ENCODE data around the gene CYP1A1.
"Not testable (repeated sequence)": the region's sequence is repeated elsewhere in the genome, so short reads cannot be mapped to it uniquely, and the experiment has no call there.

CYP1A1 gene

DNA sequence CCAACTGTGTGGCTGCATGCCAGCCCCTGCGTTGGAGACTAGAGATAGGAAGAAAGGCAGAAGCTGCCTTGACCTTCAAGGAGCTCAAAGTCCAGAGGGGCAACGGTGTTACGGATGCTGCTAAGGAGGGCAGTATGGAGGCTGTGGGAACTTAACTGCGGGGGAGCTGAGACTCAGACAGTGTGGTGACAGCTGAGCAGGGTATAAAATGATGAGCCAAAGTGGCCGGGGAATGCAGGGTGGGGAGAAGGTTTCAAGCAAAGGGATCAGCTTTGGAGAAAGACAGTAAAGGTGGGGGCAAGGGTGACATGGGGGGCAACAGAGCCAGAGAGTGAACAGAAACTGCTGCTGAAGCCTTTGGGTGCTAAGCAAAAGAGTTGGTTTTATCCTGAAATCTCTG lies 17.1 kb upstream of the CYP1A1 start:
- H3K4me2 ChIP-seq (ENCODE audit: low read length): no peak overlapping the region
- no peaks in the 10 kb centered on the region for H3K79me2 ChIP-seq (ENCODE audit: insufficient read depth, low read length)
- H3K9ac ChIP-seq (ENCODE audit: low read length): no peak overlapping the region
- no peaks in the 10 kb centered on the region for H3K27me3 ChIP-seq (ENCODE audit: insufficient read depth, low read length)
- no peaks in the 10 kb centered on the region for H3K9me2 ChIP-seq (ENCODE audit: low read depth, low read length)
- H4K20me1 ChIP-seq (ENCODE audit: insufficient read depth, low read length): no peaks in the 10 kb centered on the region
- no peaks in the 10 kb centered on the region for H3F3A ChIP-seq (ENCODE audit: insufficient read depth, low read length)
- peaks cover 3% of the 10 kb centered on the region; the same call in 1 of the 2 replicates for H3K36me3 ChIP-seq (ENCODE audit: insufficient read depth, low read length)
- H3K4me1 ChIP-seq (ENCODE audit: insufficient read depth, low read length, severe bottlenecking): no peaks in the 10 kb centered on the region
- no peak overlapping the region for H3K27ac ChIP-seq (ENCODE audit: low read depth, low read length, poor library complexity, severe bottlenecking)
- peaks cover 7% of the 10 kb centered on the region for H3K9me3 ChIP-seq (ENCODE audit: low read length)
- no peak overlapping the region for H3K4me3 ChIP-seq (ENCODE audit: low read depth, low read length, poor library complexity, severe bottlenecking)
- TF ChIP-seq CTCF (IDR thresholded peaks at IDR 0.05; ENCODE audit: low read length): no peak
- TF ChIP-seq EZH2 (IDR thresholded peaks at IDR 0.05; ENCODE audit: borderline replicate concordance, low read length): no peak
- no peak overlapping the region for H2AFZ ChIP-seq (ENCODE audit: low read length)

GRCh38 chr15:74738239-74738638 lies 12.9 kb upstream of the CYP1A1 start:
- H3K9me3 ChIP-seq (ENCODE audit: low read length); H3K4me3 ChIP-seq (ENCODE audit: low read depth, low read length, poor library complexity, severe bottlenecking); H2AFZ ChIP-seq (ENCODE audit: low read length); H3K9me2 ChIP-seq (ENCODE audit: low read depth, low read length); H4K20me1 ChIP-seq (ENCODE audit: insufficient read depth, low read length); H3K9ac ChIP-seq (ENCODE audit: low read length); H3K4me1 ChIP-seq (ENCODE audit: insufficient read depth, low read length, severe bottlenecking); H3F3A ChIP-seq (ENCODE audit: insufficient read depth, low read length); H3K27ac ChIP-seq (ENCODE audit: low read depth, low read length, poor library complexity, severe bottlenecking); H3K36me3 ChIP-seq (ENCODE audit: insufficient read depth, low read length); H3K27me3 ChIP-seq (ENCODE audit: insufficient read depth, low read length); H3K79me2 ChIP-seq (ENCODE audit: insufficient read depth, low read length); H3K4me2 ChIP-seq (ENCODE audit: low read length): not testable (repeated sequence)

DNA sequence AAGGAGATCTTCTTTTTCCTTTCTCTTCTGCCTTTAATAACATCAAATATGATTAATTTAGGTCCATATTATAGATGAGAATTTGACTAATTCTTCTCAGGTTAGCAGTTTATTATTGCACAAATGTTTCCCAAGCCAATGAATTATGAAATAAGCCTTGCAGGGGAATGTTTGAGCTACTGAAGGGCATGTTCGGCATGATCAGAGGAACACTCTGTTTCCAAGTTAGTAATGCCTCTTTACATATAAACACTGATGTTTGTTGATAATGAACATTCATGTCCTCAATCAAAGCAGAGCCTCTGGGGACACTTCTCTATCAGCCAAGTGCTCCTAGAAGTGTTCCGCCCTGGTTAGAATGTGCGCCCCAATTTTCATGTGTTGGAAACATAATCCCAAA lies 10.0 kb upstream of the CYP1A1 start:
- Histone ChIP-seq H3F3A (ENCODE audit: insufficient read depth, low read length) (no peaks in the 10 kb centered on the region), H3K4me1 (ENCODE audit: insufficient read depth, low read length, severe bottlenecking) (no peaks in the 10 kb centered on the region), H3K9me2 (ENCODE audit: low read depth, low read length) (no peaks in the 10 kb centered on the region), H3K79me2 (ENCODE audit: insufficient read depth, low read length) (no peaks in the 10 kb centered on the region), H3K4me2 (ENCODE audit: low read length) (no peak overlapping the region), H3K9me3 (ENCODE audit: low read length) (peaks cover 3% of the 10 kb centered on the region; the same call in 1 of the 2 replicates), H3K27me3 (ENCODE audit: insufficient read depth, low read length) (peaks cover 8% of the 10 kb centered on the region; the same call in 1 of the 2 replicates), H2AFZ (ENCODE audit: low read length) (no peak overlapping the region), H3K36me3 (ENCODE audit: insufficient read depth, low read length) (no peaks in the 10 kb centered on the region), H4K20me1 (ENCODE audit: insufficient read depth, low read length) (no peaks in the 10 kb centered on the region), H3K27ac (ENCODE audit: low read depth, low read length, poor library complexity, severe bottlenecking) (no peak overlapping the region), H3K9ac (ENCODE audit: low read length) (no peak overlapping the region), H3K4me3 (ENCODE audit: low read depth, low read length, poor library complexity, severe bottlenecking) (no peak overlapping the region)
- TF ChIP-seq EZH2 (IDR thresholded peaks at IDR 0.05; ENCODE audit: borderline replicate concordance, low read length) (no peak), CTCF (IDR thresholded peaks at IDR 0.05; ENCODE audit: low read length) (no peak)

GRCh38 chr15:74733269-74733668 lies 7.9 kb upstream of the CYP1A1 start:
- no peak overlapping the region for H3K4me2 ChIP-seq (ENCODE audit: low read length)
- no peak overlapping the region for H2AFZ ChIP-seq (ENCODE audit: low read length)
- no peak overlapping the region for H3K9ac ChIP-seq (ENCODE audit: low read length)
- H3K9me2 ChIP-seq (ENCODE audit: low read depth, low read length): no peaks in the 10 kb centered on the region
- H3K27ac ChIP-seq (ENCODE audit: low read depth, low read length, poor library complexity, severe bottlenecking): no peak overlapping the region
- TF ChIP-seq EZH2 (IDR thresholded peaks at IDR 0.05; ENCODE audit: borderline replicate concordance, low read length) (no peak), CTCF (IDR thresholded peaks at IDR 0.05; ENCODE audit: low read length) (no peak)
- peaks cover 8% of the 10 kb centered on the region; the same call in 1 of the 2 replicates for H3K27me3 ChIP-seq (ENCODE audit: insufficient read depth, low read length)
- no peaks in the 10 kb centered on the region for H4K20me1 ChIP-seq (ENCODE audit: insufficient read depth, low read length)
- H3K79me2 ChIP-seq (ENCODE audit: insufficient read depth, low read length): no peaks in the 10 kb centered on the region
- no peaks in the 10 kb centered on the region for H3K36me3 ChIP-seq (ENCODE audit: insufficient read depth, low read length)
- H3K4me3 ChIP-seq (ENCODE audit: low read depth, low read length, poor library complexity, severe bottlenecking): no peak overlapping the region
- no peaks in the 10 kb centered on the region for H3K4me1 ChIP-seq (ENCODE audit: insufficient read depth, low read length, severe bottlenecking)
- peaks cover 3% of the 10 kb centered on the region; the same call in 1 of the 2 replicates for H3K9me3 ChIP-seq (ENCODE audit: low read length)
- no peaks in the 10 kb centered on the region for H3F3A ChIP-seq (ENCODE audit: insufficient read depth, low read length)

All from OCI-LY1 (cell line).